Uterus (tissue), 4 donors: ENCODE results near the gene ASB2. TPM values are rescaled to one million over a fixed set of nuclear protein-coding genes. Genes with fewer than 3 reads are reported as not detected.

Source experiments
- DNase-seq, 2 donors: peaks; one replicate each; pipeline ENCODE4 v3.0.0-alpha.2; 2019 to 2020
- H3K27ac ChIP-seq, 2 donors: fragments of 200-600 bp; sonication (generic); 1 replicate in 1 of 2; 2 replicates in 1 of 2; pipeline ENCODE4 v1.5.1; 2016 to 2018
- H3K27me3 ChIP-seq, 2 donors: fragments of 200-600 bp; sonication (generic); one replicate each; pipeline ENCODE4 v1.5.1; 2018 to 2019; ENCODE audit warnings: control low read depth in 1 of 2
- H3K36me3 ChIP-seq, 2 donors: fragments of 200-600 bp; sonication (generic); one replicate each; pipeline ENCODE4 v1.5.1; 2019; ENCODE audit warnings: control low read depth in 1 of 2
- H3K4me1 ChIP-seq, 2 donors: fragments of 200-600 bp; sonication (generic); one replicate each; pipeline ENCODE4 v1.5.1; 2018 to 2019; ENCODE audit warnings: control low read depth in 1 of 2
- H3K4me3 ChIP-seq, 2 donors: fragments of 200-600 bp; sonication (generic); 1 replicate in 1 of 2; 2 replicates in 1 of 2; pipeline ENCODE4 v1.5.1; 2018 to 2019; ENCODE audit warnings: mild to moderate bottlenecking in 1 of 2
- H3K9me3 ChIP-seq, 2 donors: fragments of 200-600 bp; sonication (generic); one replicate each; pipeline ENCODE4 v1.5.1; 2019; ENCODE audit warnings: control low read depth in 1 of 2
- CTCF ChIP-seq, 4 experiments: fragments of 200-600 bp in 2 of 4; fragments of 450-650 bp in 2 of 4; sonication (generic) in 2 of 4; IDR thresholded peaks; one replicate each; pipeline ENCODE4 v1.5.1; 2016 to 2019; ENCODE audit warnings: antibody characterized with exemption in 4 of 4, mild to moderate bottlenecking in 2 of 4, moderate library complexity in 1 of 4
- POLR2A ChIP-seq, 2 donors: fragments of 450-650 bp; IDR thresholded peaks; one replicate each; pipeline ENCODE4 v1.6.1; 2016; ENCODE audit warnings: antibody characterized with exemption in 2 of 2, mild to moderate bottlenecking in 1 of 2, moderate library complexity in 1 of 2
- intact Hi-C: fragments of 100-400 bp; cut with DNase I; formaldehyde crosslinking; loops from one replicate; pipeline ENCODE4 v1.15.1; 2023; ENCODE audit warnings: low total_unique reads
- total RNA-seq, 4 donors: library from RNA; depleted of rRNA in 3 of 4; stranded (reverse); fragments of >200 nt in 3 of 4; gene quantifications; one replicate each; pipeline versions ENCODE4 v1.1.0 to v1.2.4, GENCODE V29; 2014 to 2023
- donor health status: DM: yes; HTN: yes; CAD: no.

Gene ASB2
- total RNA-seq, 4 donors from 2014 or later: 11.8 to 84.1 (median 21.0) TPM

DNA sequence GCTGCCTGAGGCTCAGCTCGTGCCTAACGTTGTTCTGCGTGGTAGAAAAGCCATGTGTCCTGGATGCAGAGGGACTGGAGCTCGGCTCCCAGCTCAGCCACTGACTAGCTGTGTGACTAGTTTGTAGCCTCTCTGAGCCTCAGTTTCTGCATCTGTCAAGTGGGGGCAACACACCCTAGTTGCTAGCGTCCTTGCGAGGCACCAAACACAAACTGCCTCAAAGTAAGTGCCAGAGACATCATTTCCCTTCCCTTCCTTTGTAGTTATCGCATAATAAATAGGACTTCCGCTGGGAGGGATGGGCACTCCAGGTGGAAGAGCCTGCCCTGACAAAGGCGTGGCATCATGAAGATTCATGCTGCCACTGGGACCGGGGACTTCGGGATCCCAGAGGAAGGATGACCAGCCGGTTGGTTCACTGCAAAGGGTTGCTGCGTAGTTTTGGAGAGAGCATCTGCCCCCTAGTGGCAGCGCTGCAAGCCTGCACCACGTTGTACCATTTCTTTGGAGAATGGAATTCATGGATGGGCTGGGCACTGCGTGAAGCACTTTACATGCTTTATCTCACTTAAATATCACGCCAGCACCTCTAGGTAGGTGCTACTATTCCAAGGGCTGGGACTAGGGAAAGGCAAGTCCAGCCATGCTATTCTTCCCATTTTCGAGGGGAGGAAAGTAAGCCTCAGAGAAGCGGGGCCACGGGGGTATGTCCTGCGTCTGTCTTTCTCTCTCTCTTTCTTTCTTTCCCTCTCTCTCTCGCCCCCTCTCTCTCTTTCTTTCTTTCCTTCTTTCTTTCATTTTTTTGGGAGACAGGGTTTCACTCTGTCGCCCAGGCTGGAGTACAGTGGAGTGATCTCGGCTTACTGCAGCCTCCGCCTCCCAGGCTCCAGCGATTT lies 25.4 kb upstream of the ASB2 start:
- Histone ChIP-seq H3K27me3 (no peaks in the 10 kb centered on the region), H3K4me1 (no peaks in the 10 kb centered on the region), H3K27ac (no peak overlapping the region), H3K4me3 (no peak overlapping the region), H3K36me3 (no peaks in the 10 kb centered on the region), H3K9me3 (no peaks in the 10 kb centered on the region)
- TF ChIP-seq POLR2A (IDR thresholded peaks at IDR 0.05) (no peak), CTCF (IDR thresholded peaks at IDR 0.05) (peak; percentile 92 to 93 (median 92))
- DNase-seq: peak; percentile 59 to 60
- intact Hi-C loops: no loop called here

DNA sequence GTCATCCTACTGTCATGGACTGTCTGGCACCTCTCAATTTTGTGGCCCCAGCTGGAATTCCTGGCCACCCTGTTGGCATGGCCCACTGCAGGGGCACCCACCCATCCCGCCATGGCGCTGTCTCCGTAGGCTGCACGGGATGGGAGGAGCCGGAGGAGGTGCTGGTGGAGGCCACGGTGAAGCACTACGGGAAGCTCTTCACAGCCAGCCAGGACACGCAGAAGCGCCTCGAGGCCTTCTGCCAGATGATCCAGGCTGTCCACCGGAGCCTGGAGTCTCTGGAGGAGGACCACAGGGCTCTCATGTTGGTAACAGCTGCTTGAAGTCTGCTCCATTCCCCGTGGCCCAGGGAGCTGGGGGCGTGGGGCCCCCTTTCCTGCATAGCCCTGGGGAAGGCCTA lies 24.6 kb upstream of the ASB2 start:
- Histone ChIP-seq H3K4me3 (no peak overlapping the region), H3K9me3 (no peaks in the 10 kb centered on the region), H3K36me3 (no peaks in the 10 kb centered on the region), H3K27ac (no peak overlapping the region), H3K27me3 (no peaks in the 10 kb centered on the region), H3K4me1 (no peaks in the 10 kb centered on the region)
- TF ChIP-seq CTCF (IDR thresholded peaks at IDR 0.05) (no peak), POLR2A (IDR thresholded peaks at IDR 0.05) (no peak)
- intact Hi-C loops: no loop called here
- no peak for DNase-seq

DNA sequence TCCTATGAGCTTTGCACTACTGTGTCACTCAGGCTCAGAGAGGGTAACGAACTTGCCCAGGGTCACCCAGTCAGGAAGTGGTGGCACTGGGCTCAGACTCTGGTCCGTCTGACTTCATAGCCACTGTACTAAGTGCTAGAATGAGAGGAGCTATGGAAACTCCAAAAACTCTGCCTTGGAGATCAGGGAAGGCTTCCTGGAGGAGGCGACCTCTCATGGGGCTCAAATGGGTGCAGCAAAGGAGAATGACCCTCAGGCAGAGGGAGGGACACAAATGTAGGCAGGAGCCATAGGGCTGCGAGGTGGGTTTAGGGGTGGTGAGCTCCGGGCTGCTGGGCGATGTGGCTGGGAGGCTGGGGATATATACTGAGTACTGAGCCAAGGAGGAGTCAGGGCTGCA lies 23.9 kb upstream of the ASB2 start:
- Histone ChIP-seq H3K27me3 (no peaks in the 10 kb centered on the region), H3K27ac (no peak overlapping the region), H3K4me3 (no peak overlapping the region), H3K4me1 (no peaks in the 10 kb centered on the region), H3K9me3 (no peaks in the 10 kb centered on the region), H3K36me3 (no peaks in the 10 kb centered on the region)
- no peak for DNase-seq
- intact Hi-C loops: no loop called here
- TF ChIP-seq POLR2A (IDR thresholded peaks at IDR 0.05) (no peak), CTCF (IDR thresholded peaks at IDR 0.05) (no peak)

DNA sequence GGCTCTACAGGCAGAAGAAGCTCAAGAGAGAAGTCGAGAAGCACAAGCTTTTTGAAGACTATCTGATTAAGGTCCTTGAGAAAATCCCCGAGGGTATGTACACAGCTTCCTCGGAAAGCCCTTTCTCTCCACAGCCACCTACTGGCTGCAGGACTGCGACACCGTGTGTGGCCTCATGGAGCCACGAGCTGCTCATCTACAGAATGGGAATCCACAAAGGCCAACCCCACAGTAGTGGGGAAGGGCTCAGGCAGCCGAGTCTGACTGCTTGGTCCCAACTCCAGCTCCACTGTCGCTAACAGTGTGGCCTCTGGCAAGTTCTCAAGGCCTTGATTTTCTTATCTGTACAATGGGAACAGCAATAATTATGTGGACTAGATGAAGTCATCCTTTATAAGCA lies 23.2 kb upstream of the ASB2 start:
- H3K4me3 ChIP-seq: no peak overlapping the region
- H3K27ac ChIP-seq: no peak overlapping the region
- H3K36me3 ChIP-seq: no peaks in the 10 kb centered on the region
- no peak for TF ChIP-seq CTCF (IDR thresholded peaks at IDR 0.05)
- no peak for TF ChIP-seq POLR2A (IDR thresholded peaks at IDR 0.05)
- H3K27me3 ChIP-seq: no peaks in the 10 kb centered on the region
- no peaks in the 10 kb centered on the region for H3K9me3 ChIP-seq
- H3K4me1 ChIP-seq: no peaks in the 10 kb centered on the region
- intact Hi-C loops: loop anchor here (2.0 kb wide), 1 partner anchor 57 kb away; no protein-coding TSS in a partner anchor
- no peak for DNase-seq

DNA sequence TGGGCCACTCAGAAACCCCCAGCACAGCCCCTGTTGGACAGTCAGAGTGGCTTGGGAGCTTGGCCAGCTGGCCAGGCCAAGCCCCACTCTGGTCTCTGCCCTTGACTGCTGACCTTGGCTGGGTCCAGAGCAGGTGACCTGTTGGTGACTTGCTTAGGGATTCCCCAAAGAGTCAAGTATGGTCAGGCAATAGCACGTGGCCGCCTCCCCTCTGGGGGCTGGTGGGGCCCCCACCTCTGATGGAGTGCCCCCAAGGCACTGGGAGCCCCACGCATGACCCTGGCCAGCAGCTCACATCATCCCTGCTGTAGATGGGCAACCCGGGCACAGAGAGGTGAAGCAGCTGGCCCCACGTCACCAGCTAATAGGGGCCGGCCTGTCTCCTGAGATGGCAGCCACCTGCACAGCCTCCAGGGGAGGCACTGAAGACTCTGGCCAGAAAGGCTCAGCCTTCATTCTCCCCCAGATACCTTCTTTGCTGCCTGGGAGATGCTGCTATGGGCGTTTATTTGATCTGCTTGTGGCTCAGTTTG lies 22.6 kb upstream of the ASB2 start:
- intact Hi-C loops: loop anchor here (2.0 kb wide), 1 partner anchor 56 kb away; no protein-coding TSS in a partner anchor
- no peak for TF ChIP-seq CTCF (IDR thresholded peaks at IDR 0.05)
- TF ChIP-seq POLR2A (IDR thresholded peaks at IDR 0.05): no peak

More for the DNA sequence above, 22.6 kb upstream of the ASB2 start:
- no peak for DNase-seq
- Histone ChIP-seq H3K9me3 (no peaks in the 10 kb centered on the region), H3K4me3 (no peak overlapping the region), H3K27me3 (no peaks in the 10 kb centered on the region), H3K27ac (no peak overlapping the region), H3K4me1 (no peaks in the 10 kb centered on the region), H3K36me3 (no peaks in the 10 kb centered on the region)
